ENCODE results near the gene MAP4K3. TPM values are rescaled to one million over a fixed set of nuclear protein-coding genes. Genes with fewer than 3 reads are reported as not detected.
A peak's percentile ranks its signal among the peaks of the same experiment; 100 is the strongest.

Gene MAP4K3
- total and polyA plus RNA-seq, 7 donors, result 8.0 to 96.8 (median 72.1) TPM

DNA sequence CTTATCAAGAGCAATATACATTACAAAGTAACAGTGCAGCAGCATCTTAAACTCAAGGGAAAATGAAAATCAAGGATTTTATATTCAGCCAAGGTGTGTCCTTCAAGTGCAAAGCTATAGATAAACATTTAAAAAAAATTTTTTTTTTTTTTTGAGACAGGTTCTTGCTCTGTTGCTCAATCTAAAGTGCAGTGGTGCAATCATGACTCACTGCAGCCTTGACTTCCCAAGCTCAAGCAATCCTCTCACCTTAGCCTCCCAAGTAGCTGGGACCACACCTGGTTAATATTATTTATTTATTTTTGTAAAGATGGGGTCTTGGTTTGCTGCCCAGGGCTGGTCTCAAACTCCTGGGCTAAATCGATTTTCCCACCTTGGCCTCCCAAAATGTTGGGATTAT is 202.3 kb downstream of the MAP4K3 start:
- no peaks in the 10 kb centered on the region for H3K9me3 ChIP-seq
- no peaks in the 10 kb centered on the region for H3K36me3 ChIP-seq
- H3K4me1 ChIP-seq, result peaks cover 0 to 15% (median 5%) of the 10 kb centered on the region in 4 donors
- DNase-seq, result no peak
- H3K27ac ChIP-seq, result no peak overlapping the region
- H3K4me3 ChIP-seq, result no peak overlapping the region
- H3K27me3 ChIP-seq, result no peaks in the 10 kb centered on the region
- 98 to 99% methylated on average over 1 of the region's 1 CpG for WGBS, 2 donors
- intact Hi-C loops (cut with DNase I), result no loop called here
- TF ChIP-seq POLR2AphosphoS5 (IDR thresholded peaks at IDR 0.05) (no peak), EP300 (IDR thresholded peaks at IDR 0.05) (no peak), POLR2A (IDR thresholded peaks at IDR 0.05) (no peak)
- TF ChIP-seq, protein P1, sequence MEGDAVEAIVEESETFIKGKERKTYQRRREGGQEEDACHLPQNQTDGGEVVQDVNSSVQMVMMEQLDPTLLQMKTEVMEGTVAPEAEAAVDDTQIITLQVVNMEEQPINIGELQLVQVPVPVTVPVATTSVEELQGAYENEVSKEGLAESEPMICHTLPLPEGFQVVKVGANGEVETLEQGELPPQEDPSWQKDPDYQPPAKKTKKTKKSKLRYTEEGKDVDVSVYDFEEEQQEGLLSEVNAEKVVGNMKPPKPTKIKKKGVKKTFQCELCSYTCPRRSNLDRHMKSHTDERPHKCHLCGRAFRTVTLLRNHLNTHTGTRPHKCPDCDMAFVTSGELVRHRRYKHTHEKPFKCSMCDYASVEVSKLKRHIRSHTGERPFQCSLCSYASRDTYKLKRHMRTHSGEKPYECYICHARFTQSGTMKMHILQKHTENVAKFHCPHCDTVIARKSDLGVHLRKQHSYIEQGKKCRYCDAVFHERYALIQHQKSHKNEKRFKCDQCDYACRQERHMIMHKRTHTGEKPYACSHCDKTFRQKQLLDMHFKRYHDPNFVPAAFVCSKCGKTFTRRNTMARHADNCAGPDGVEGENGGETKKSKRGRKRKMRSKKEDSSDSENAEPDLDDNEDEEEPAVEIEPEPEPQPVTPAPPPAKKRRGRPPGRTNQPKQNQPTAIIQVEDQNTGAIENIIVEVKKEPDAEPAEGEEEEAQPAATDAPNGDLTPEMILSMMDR (IDR thresholded peaks at IDR 0.05), result no peak

DNA sequence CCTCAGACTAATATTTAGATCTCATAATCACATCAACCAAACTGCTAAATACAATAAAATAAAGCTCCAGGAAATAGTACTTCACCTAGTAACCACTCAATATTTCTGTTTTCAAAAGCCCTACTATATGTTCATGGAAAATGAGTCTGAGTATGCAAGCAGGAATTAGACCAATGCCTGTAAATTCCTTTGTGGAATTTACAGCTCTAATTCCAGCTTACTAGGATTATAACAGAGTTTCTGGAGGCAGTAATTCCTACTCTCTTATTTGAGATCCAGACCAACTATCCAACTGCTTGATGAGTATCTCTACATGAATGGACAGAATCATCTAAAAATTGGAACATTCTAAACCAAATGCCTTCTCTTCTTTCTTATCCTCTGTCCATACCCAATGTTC is 204.9 kb downstream of the MAP4K3 start:
- no peaks in the 10 kb centered on the region for H3K27me3 ChIP-seq
- H3K4me3 ChIP-seq, result no peak overlapping the region
- no peak overlapping the region for H3K27ac ChIP-seq
- no peaks in the 10 kb centered on the region for H3K9me3 ChIP-seq
- H3K4me1 ChIP-seq, result peaks cover 0 to 31% (median 18%) of the 10 kb centered on the region in 4 donors
- no peak for DNase-seq
- intact Hi-C loops (cut with DNase I), result no loop called here
- TF ChIP-seq EP300 (IDR thresholded peaks at IDR 0.05) (no peak), POLR2A (IDR thresholded peaks at IDR 0.05) (no peak), POLR2AphosphoS5 (IDR thresholded peaks at IDR 0.05) (no peak)
- TF ChIP-seq, protein P1 (IDR thresholded peaks at IDR 0.05), result no peak
- H3K36me3 ChIP-seq, result no peaks in the 10 kb centered on the region

DNA sequence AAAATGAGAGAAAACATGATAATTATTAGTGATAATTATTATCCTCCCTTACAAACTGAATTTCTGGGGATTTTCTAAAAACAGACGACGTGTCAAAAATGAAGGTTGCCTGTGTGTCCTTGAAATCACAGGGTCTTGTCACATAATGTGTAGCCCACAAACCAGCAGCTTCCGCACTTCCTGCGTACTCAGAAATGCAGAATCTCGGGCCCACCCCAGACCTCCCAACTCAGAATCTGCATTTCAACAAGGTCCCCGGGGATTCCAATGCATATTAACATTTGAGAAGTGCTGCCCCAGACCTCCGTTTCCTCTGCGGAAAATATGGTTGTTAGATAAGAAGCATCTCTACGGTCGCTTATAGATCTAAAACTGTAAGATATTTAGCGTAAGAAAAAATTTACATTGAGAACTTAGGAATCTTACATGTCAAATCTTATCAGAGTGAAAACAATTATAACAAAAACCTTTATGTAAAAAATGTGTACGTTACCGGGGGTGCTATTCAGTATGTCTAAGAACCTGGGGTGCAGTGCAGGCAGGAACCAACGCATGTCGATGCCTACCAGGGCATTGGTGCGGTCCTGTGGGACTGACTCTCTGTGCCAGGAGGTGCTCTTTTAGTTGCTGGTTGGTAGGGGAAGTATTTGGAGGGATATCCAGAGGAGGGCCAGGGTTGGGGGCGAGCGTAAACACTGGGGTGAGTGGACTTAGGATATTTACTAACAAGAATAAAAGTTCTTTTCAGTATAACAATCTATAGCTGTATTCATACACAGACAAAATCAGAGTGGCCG is 208.5 kb downstream of the MAP4K3 start:
- intact Hi-C loops (cut with DNase I), result loop anchor here (1.0 to 2.0 kb wide), 3 partner anchors 108 to 282 kb away; no protein-coding TSS in a partner anchor
- Histone ChIP-seq H3K36me3 (no peaks in the 10 kb centered on the region), H3K27me3 (no peaks in the 10 kb centered on the region), H3K4me1 (peaks cover 0 to 31% (median 18%) of the 10 kb centered on the region in 4 donors), H3K4me3 (peak overlapping the region in 3 of 4 donors; percentile 20 to 32 (median 30)), H3K27ac (peak overlapping the region in 2 of 4 donors; percentile 7 to 9), H3K9me3 (no peaks in the 10 kb centered on the region)
- WGBS, 2 donors, result 34 to 63% methylated on average over 19 of the region's 19 CpGs
- DNase-seq, result no peak
- no peak for TF ChIP-seq POLR2AphosphoS5 (IDR thresholded peaks at IDR 0.05)
- TF ChIP-seq POLR2A (IDR thresholded peaks at IDR 0.05), result no peak
- TF ChIP-seq, protein P1 (IDR thresholded peaks at IDR 0.05), result no peak
- TF ChIP-seq EP300 (IDR thresholded peaks at IDR 0.05), result no peak

DNA sequence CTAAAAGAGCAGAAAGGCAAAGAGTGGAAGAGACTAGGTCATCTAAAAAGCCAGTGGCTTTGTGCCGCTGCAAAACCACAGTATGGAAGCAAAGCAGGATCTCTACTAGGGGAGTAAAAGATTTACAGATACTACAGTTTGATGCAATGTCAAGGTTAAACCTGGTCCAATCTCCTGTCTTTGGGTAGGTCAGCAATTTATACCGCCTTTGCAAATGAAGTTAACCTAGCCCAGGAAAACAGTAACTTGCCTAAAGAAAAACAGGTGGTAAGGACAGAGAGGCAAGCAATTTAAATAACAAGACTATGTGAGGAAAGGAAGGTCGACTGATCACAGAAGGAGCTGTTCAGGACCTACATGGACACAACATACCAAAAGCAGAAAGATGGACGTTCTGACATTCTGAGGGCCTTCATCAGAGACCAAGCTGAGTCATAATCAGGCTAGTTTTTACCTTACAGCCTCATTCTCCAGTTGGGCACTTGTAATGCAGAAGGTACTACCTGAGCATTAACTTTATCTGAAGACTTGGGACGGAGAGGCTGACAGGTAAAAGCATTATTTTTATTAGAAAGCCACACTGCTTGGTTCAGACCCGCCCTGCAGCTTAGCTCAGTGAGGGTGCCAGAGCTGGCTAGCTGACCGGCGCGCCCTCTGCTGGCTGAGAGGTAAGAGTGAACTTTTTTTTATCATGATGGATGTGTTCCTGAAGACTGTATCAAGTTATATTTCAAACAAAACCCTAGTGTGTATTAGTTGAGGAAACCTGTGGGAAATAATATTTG is 209.3 kb downstream of the MAP4K3 start:
- TF ChIP-seq POLR2AphosphoS5 (IDR thresholded peaks at IDR 0.05) (peak in 1 of 4 donors; percentile 13), EP300 (IDR thresholded peaks at IDR 0.05) (no peak)
- TF ChIP-seq, protein P1 (IDR thresholded peaks at IDR 0.05), result peak; percentile 61 to 83 (median 80)
- Histone ChIP-seq H3K27ac (no peak overlapping the region), H3K9me3 (no peaks in the 10 kb centered on the region), H3K4me3 (peak overlapping the region in 3 of 4 donors; percentile 20 to 32 (median 30)), H3K27me3 (no peaks in the 10 kb centered on the region), H3K36me3 (no peaks in the 10 kb centered on the region), H3K4me1 (peaks cover 0 to 31% (median 18%) of the 10 kb centered on the region in 4 donors)
- DNase-seq, result peak; percentile 88
- 21 to 24% methylated on average over 9 of the region's 9 CpGs for WGBS, 2 donors
- intact Hi-C loops (cut with DNase I), result loop anchor here (1.0 to 2.0 kb wide), 3 partner anchors 108 to 281 kb away; no protein-coding TSS in a partner anchor
